B cell (primary cell): ENCODE results near the gene CCDC144A. TPM values are rescaled to one million over a fixed set of nuclear protein-coding genes. Genes with fewer than 3 reads are reported as not detected.
A peak's percentile ranks its signal among the peaks of the same experiment; 100 is the strongest.

Experiments used
- ATAC-seq: fragments of 200-7000 bp; cut with Tn5 transposase; one replicate; pipeline ENCODE4 v1.10.0; 2021; ENCODE audit warnings: low read depth, mild to moderate bottlenecking, moderate number of reproducible peaks, moderate library complexity
- CTCF ChIA-PET: fragments of 350-600 bp; sonication (Branson Sonifier 250); formaldehyde crosslinking; loops from one replicate; lab custom pipeline; 2021; ENCODE audit warnings: antibody characterized with exemption, inconsistent platforms; lab: Charles Lee
- POLR2A ChIA-PET: fragments of 350-600 bp; sonication (Branson Sonifier 250); formaldehyde crosslinking; loops from one replicate; lab custom pipeline; 2021; ENCODE audit warnings: antibody characterized with exemption; lab: Charles Lee
- DNase-seq: peaks from one replicate; pipeline ENCODE4 v3.0.0; 2013
- H2AFZ ChIP-seq: 2 replicates; pipeline ENCODE4 v1.6.1; 2012; ENCODE audit warnings: mild to moderate bottlenecking, low read depth, low read length; ENCODE audit not compliant: insufficient read depth, poor library complexity, severe bottlenecking
- H3K27ac ChIP-seq, 2 donors: 1 replicate in 1 of 2; 2 replicates in 1 of 2; pipeline ENCODE4 v1.5.1; 2012 to 2013; ENCODE audit warnings: low read length in 2 of 2, mild to moderate bottlenecking in 2 of 2, moderate library complexity in 1 of 2
- H3K27me3 ChIP-seq, 4 experiments: fragments of 200-600 bp in 1 of 4; sonication (generic) in 1 of 4; replicated peaks in 1 of 4; 1 replicate in 2 of 4; 2 replicates in 2 of 4; pipeline versions ENCODE4 v1.6.1 to v1.7.0; 2013 to 2016; ENCODE audit warnings: low read length in 3 of 4, mild to moderate bottlenecking in 2 of 4, mixed read lengths in 1 of 4, moderate library complexity in 1 of 4; ENCODE audit not compliant: insufficient read depth in 4 of 4, control insufficient read depth in 3 of 4; ENCODE audit errors: control extremely low read depth in 1 of 4
- H3K36me3 ChIP-seq, 2 experiments: replicated peaks in 1 of 2; 1 replicate in 1 of 2; 2 replicates in 1 of 2; pipeline versions ENCODE4 v1.6.1 to v1.7.1; 2013; ENCODE audit warnings: low read length in 1 of 2; ENCODE audit not compliant: insufficient read depth in 2 of 2, control insufficient read depth in 1 of 2; ENCODE audit errors: control extremely low read depth in 1 of 2, extremely low read depth in 1 of 2
- H3K4me1 ChIP-seq, 2 donors: fragments of 200-600 bp in 1 of 2; sonication (generic) in 1 of 2; 1 replicate in 1 of 2; 2 replicates in 1 of 2; pipeline versions ENCODE4 v1.5.1 to v1.6.1; 2013 to 2017; ENCODE audit warnings: low read length in 2 of 2; ENCODE audit not compliant: control insufficient read depth in 2 of 2, insufficient read depth in 2 of 2
- H3K4me2 ChIP-seq: replicated peaks from 2 replicates; pipeline ENCODE3; 2012; ENCODE audit warnings: mild to moderate bottlenecking, low read depth, low read length; ENCODE audit not compliant: poor library complexity, severe bottlenecking
- H3K4me3 ChIP-seq, 5 experiments: fragments of 200-600 bp in 1 of 5; sonication (generic) in 1 of 5; 1 replicate in 3 of 5; 2 replicates in 2 of 5; pipeline versions ENCODE4 v1.5.1 to v1.7.0; 2011 to 2016; ENCODE audit warnings: low read length in 4 of 5, mild to moderate bottlenecking in 4 of 5, low read depth in 2 of 5, control low read depth in 1 of 5, moderate library complexity in 1 of 5; ENCODE audit not compliant: insufficient read depth in 1 of 5; ENCODE audit errors: control extremely low read depth in 1 of 5, extremely low read depth in 1 of 5
- H3K79me2 ChIP-seq: fragments of 200-600 bp; sonication (generic); one replicate; pipeline ENCODE4 v1.6.0; 2016; ENCODE audit warnings: low read length; ENCODE audit not compliant: control insufficient read depth, insufficient read depth
- H3K9ac ChIP-seq: fragments of 200-600 bp; sonication (generic); 2 replicates; pipeline ENCODE4 v1.6.1; 2017; ENCODE audit warnings: mild to moderate bottlenecking, low read length, moderate library complexity
- H3K9me3 ChIP-seq, 3 donors: one replicate each; pipeline versions ENCODE4 v1.6.1 to v1.7.1; 2013; ENCODE audit warnings: low read length in 2 of 3; ENCODE audit not compliant: control insufficient read depth in 2 of 3, insufficient read depth in 1 of 3; ENCODE audit errors: control extremely low read depth in 1 of 3
- H4K20me1 ChIP-seq: 2 replicates; pipeline ENCODE4 v1.6.0; 2012; ENCODE audit warnings: mild to moderate bottlenecking, low read length; ENCODE audit not compliant: insufficient read depth, control insufficient read depth, poor library complexity, severe bottlenecking
- H3K27ac Mint-ChIP-seq: one replicate; pipeline ENCODE4 v1.8.0; 2021; ENCODE audit warnings: mixed read lengths
- H3K27me3 Mint-ChIP-seq: one replicate; pipeline ENCODE4 v1.8.0; 2021; ENCODE audit warnings: mixed read lengths
- H3K4me1 Mint-ChIP-seq: one replicate; pipeline ENCODE4 v1.8.0; 2021; ENCODE audit warnings: mixed read lengths
- H3K4me3 Mint-ChIP-seq: one replicate; pipeline ENCODE4 v1.8.0; 2021; ENCODE audit warnings: mixed read lengths
- H3K9me3 Mint-ChIP-seq: one replicate; pipeline ENCODE4 v1.8.0; 2022; ENCODE audit warnings: mixed read lengths; ENCODE audit not compliant: insufficient read depth
- CTCF ChIP-seq: fragments of 200-600 bp; IDR thresholded peaks from one replicate; pipeline ENCODE4 v1.8.0; 2022; ENCODE audit warnings: antibody characterized with exemption, mild to moderate bottlenecking
- EZH2 ChIP-seq: IDR thresholded peaks from 2 replicates; pipeline ENCODE4 v1.6.1; 2012; ENCODE audit warnings: borderline replicate concordance, low read depth, mild to moderate bottlenecking, moderate library complexity, low read length; ENCODE audit not compliant: insufficient read depth, poor library complexity, severe bottlenecking
- WGBS: methylation state at CpG from one replicate; pipeline ENCODE4 v1.1.5; 2013; ENCODE audit warnings: missing lambda C conversion rate; ENCODE audit not compliant: insufficient coverage; 5-methylcytosine and 5-hydroxymethylcytosine counted together
- intact Hi-C: fragments of 100-400 bp; cut with micrococcal nuclease; formaldehyde crosslinking; loops from one replicate; pipeline ENCODE4 v1.10.0; 2022
- polyA plus RNA-seq: library from polyadenylated mRNA; depleted of rRNA; stranded (reverse); fragments of >200 nt; gene quantifications from 2 replicates; pipeline ENCODE4 v1.2.3, GENCODE V29; 2012
- total RNA-seq, 2 donors: library from RNA; stranded (reverse); fragments of 120-200 nt in 1 of 2; gene quantifications; 1 replicate in 1 of 2; 2 replicates in 1 of 2; pipeline versions ENCODE4 v1.2.3 to v1.2.4, GENCODE V29; 2013 to 2022

CCDC144A gene
- total and polyA plus RNA-seq, 2 donors (not counting 1 experiment from before 2014, with no cell fraction given) = 4.8 TPM; not detected in 1

- CTCF ChIA-PET = no interaction called here
- ATAC-seq = no peak
- TF ChIP-seq EZH2 (no peak), CTCF (no peak)
- H3K79me2 ChIP-seq = peaks cover 17% of the 10 kb centered on the region
- H3K9ac ChIP-seq = no peak overlapping the region
- H3K4me1 Mint-ChIP-seq = peaks cover 16% of the 10 kb centered on the region
- H3K9me3 ChIP-seq = no peaks in the 10 kb centered on the region
- POLR2A ChIA-PET = no interaction called here
- H3K36me3 ChIP-seq = peaks cover 3 to 7% of the 10 kb centered on the region in 2 experiments
- H3K27ac ChIP-seq = no peak overlapping the region
- H3K4me2 ChIP-seq = no peak overlapping the region
- no peaks in the 10 kb centered on the region for H3K27me3 Mint-ChIP-seq
- H2AFZ ChIP-seq = no peak overlapping the region
- 100% methylated on average over 1 of the region's 3 CpGs for WGBS
- intact Hi-C loops = no loop called here
- H3K27me3 ChIP-seq = no peaks in the 10 kb centered on the region
- H4K20me1 ChIP-seq = no peaks in the 10 kb centered on the region
- no peaks in the 10 kb centered on the region for H3K9me3 Mint-ChIP-seq
- H3K4me3 ChIP-seq = no peak overlapping the region
- H3K27ac Mint-ChIP-seq = no peak overlapping the region
- DNase-seq = no peak
- H3K4me1 ChIP-seq = peaks cover 6 to 11% of the 10 kb centered on the region in 2 donors
- H3K4me3 Mint-ChIP-seq = no peak overlapping the region
These were observed 40.5 kb upstream of the CCDC144A start for GRCh38 chr17:16649585-16649984.

- H3K27me3 Mint-ChIP-seq = peaks cover under 1% of the 10 kb centered on the region
- ChIA-PET POLR2A (no interaction called here), CTCF (interaction anchor here (1.0 kb wide), 1 partner anchor 116 kb away, joined by 3 read pairs; no protein-coding TSS in a partner anchor)
- no peak overlapping the region for H3K4me3 ChIP-seq
- no peak for ATAC-seq
- peaks cover 0 to 5% of the 10 kb centered on the region in 2 experiments for H3K36me3 ChIP-seq
- H4K20me1 ChIP-seq = no peaks in the 10 kb centered on the region
- no peak overlapping the region for H3K4me2 ChIP-seq
- TF ChIP-seq CTCF (no peak), EZH2 (no peak)
- H3K4me3 Mint-ChIP-seq = peak overlapping the region; percentile 94
- no peaks in the 10 kb centered on the region for H3K9me3 Mint-ChIP-seq
- peaks cover 16% of the 10 kb centered on the region for H3K4me1 Mint-ChIP-seq
- peak overlapping the region; percentile 98 for H2AFZ ChIP-seq
- H3K9ac ChIP-seq = no peak overlapping the region
- no peak overlapping the region for H3K27ac Mint-ChIP-seq
- DNase-seq = no peak
- peaks cover 17% of the 10 kb centered on the region for H3K79me2 ChIP-seq
- intact Hi-C loops = loop anchor here (2.0 to 5.0 kb wide), 4 partner anchors 65 to 825 kb away; partner anchors contain the start of genes COPS3 and MED9
- H3K9me3 ChIP-seq = no peaks in the 10 kb centered on the region
- no peak overlapping the region for H3K27ac ChIP-seq
- H3K27me3 ChIP-seq = peaks cover 0 to 5% (median 1%) of the 10 kb centered on the region in 4 experiments
- WGBS = no CpG with 5 or more reads among the region's 4 CpGs
- H3K4me1 ChIP-seq = peaks cover 6 to 11% of the 10 kb centered on the region in 2 donors
These were observed 37.8 kb upstream of the CCDC144A start for GRCh38 chr17:16652252-16652651.
